SU-DHL-6 (cell line): ENCODE results near the gene ZFAND3.

Source experiments
- H2AFZ ChIP-seq: fragments of 200-600 bp; sonication (generic); 2 replicates; pipeline ENCODE4 v1.6.1; 2014; ENCODE audit warnings: low read depth, mild to moderate bottlenecking, moderate library complexity, mixed read lengths, antibody characterized with exemption, low read length; ENCODE audit not compliant: severe bottlenecking
- H3F3A ChIP-seq: fragments of 200-600 bp; shearing (Covaris generic); 2 replicates; pipeline ENCODE4 v1.6.0; 2016; ENCODE audit warnings: antibody characterized with exemption, mild to moderate bottlenecking; ENCODE audit not compliant: insufficient read depth
- H3K27ac ChIP-seq: fragments of 200-600 bp; sonication (generic); 2 replicates; pipeline ENCODE4 v1.5.1; 2016; ENCODE audit warnings: low read depth, mild to moderate bottlenecking, low read length, moderate library complexity, mixed read lengths
- H3K27me3 ChIP-seq: fragments of 200-600 bp; sonication (generic), shearing (Covaris generic); 2 replicates; pipeline ENCODE4 v1.6.0; 2014; ENCODE audit warnings: mild to moderate bottlenecking, low read length
- H3K36me3 ChIP-seq: fragments of 200-600 bp; sonication (generic); 2 replicates; pipeline ENCODE4 v1.6.1; 2014; ENCODE audit warnings: mild to moderate bottlenecking, low read length, mixed read lengths
- H3K4me2 ChIP-seq: fragments of 300-600, 200-600 bp; shearing (Covaris generic), sonication (generic); 2 replicates; pipeline ENCODE4 v1.6.0; 2014; ENCODE audit warnings: low read length, low read depth, mild to moderate bottlenecking; ENCODE audit not compliant: poor library complexity, severe bottlenecking
- H3K4me3 ChIP-seq: fragments of 200-600 bp; sonication (generic); 2 replicates; pipeline ENCODE4 v1.5.1; 2014; ENCODE audit warnings: antibody characterized with exemption, low read length, mild to moderate bottlenecking, mixed read lengths; ENCODE audit not compliant: insufficient read depth, poor library complexity, severe bottlenecking
- H3K79me2 ChIP-seq: fragments of 200-600 bp; sonication (generic); 2 replicates; pipeline ENCODE4 v1.6.1; 2014; ENCODE audit warnings: mild to moderate bottlenecking, low read length, moderate library complexity; ENCODE audit not compliant: insufficient read depth
- H3K9ac ChIP-seq: fragments of 200-600 bp; sonication (generic); 2 replicates; pipeline ENCODE4 v1.7.0; 2014; ENCODE audit warnings: mild to moderate bottlenecking, low read length
- H3K9me2 ChIP-seq: fragments of 200-600 bp; sonication (generic); replicated peaks from 2 replicates; pipeline ENCODE4 v1.6.1; 2014; ENCODE audit warnings: low read length; ENCODE audit not compliant: insufficient read depth
- H3K9me3 ChIP-seq: fragments of 200-600 bp; sonication (generic); 2 replicates; pipeline ENCODE4 v1.6.1; 2014; ENCODE audit warnings: low read length, mixed read lengths; ENCODE audit not compliant: insufficient read depth
- H4K20me1 ChIP-seq: fragments of 200-600 bp; sonication (generic); 2 replicates; pipeline ENCODE4 v1.6.1; 2014; ENCODE audit warnings: low read depth, mild to moderate bottlenecking, antibody characterized with exemption, low read length, moderate library complexity, mixed read lengths
- CTCF ChIP-seq: fragments of 200-600 bp; sonication (generic); IDR thresholded peaks from one replicate; pipeline ENCODE4 v1.5.1; 2017; ENCODE audit warnings: antibody characterized with exemption, mild to moderate bottlenecking, low read length, moderate library complexity; ENCODE audit not compliant: insufficient read depth, poor library complexity, severe bottlenecking
- EZH2phosphoT487 ChIP-seq: fragments of 200-600 bp; sonication (generic), shearing (Covaris generic); conservative IDR thresholded peaks from 2 replicates; pipeline ENCODE4 v1.6.1; 2018; ENCODE audit warnings: mild to moderate bottlenecking, antibody characterized with exemption, low read length, moderate library complexity, mixed read lengths

ZFAND3 gene

GRCh38 chr6:38015341-38015740 is 195.8 kb downstream of the ZFAND3 start:
- 0 out of 2 replicates have a peak, but pooled peaks cover 4% of the 10 kb centered on the region for H3K79me2 ChIP-seq

GRCh38 chr6:38016824-38017223 is 197.3 kb downstream of the ZFAND3 start:
- H3K9me3 ChIP-seq = no peaks in the 10 kb centered on the region
- H3K4me2 ChIP-seq = no peak overlapping the region
- H4K20me1 ChIP-seq = peaks cover 45% of the 10 kb centered on the region
- no peaks in the 10 kb centered on the region for H3K36me3 ChIP-seq
- TF ChIP-seq EZH2phosphoT487 = no peak
- TF ChIP-seq CTCF = no peak
- H3K79me2 ChIP-seq = 0 out of 2 replicates have a peak, but pooled peaks cover 4% of the 10 kb centered on the region
- no peaks in the 10 kb centered on the region for H3K27me3 ChIP-seq
- H2AFZ ChIP-seq = no peak overlapping the region
- H3K9me2 ChIP-seq = no peaks in the 10 kb centered on the region
- H3F3A ChIP-seq = no peaks in the 10 kb centered on the region
- H3K4me3 ChIP-seq = no peak overlapping the region
- H3K9ac ChIP-seq = no peak overlapping the region
- no peak overlapping the region for H3K27ac ChIP-seq

More at GRCh38 chr6:38015341-38015740, 195.8 kb downstream of the ZFAND3 start:
- Histone ChIP-seq H3K9me3 (no peaks in the 10 kb centered on the region), H4K20me1 (peaks cover 43% of the 10 kb centered on the region), H3K4me3 (no peak overlapping the region), H3K9me2 (no peaks in the 10 kb centered on the region), H3K4me2 (no peak overlapping the region), H3K9ac (no peak overlapping the region), H2AFZ (no peak overlapping the region), H3K36me3 (no peaks in the 10 kb centered on the region), H3K27me3 (no peaks in the 10 kb centered on the region), H3F3A (no peaks in the 10 kb centered on the region), H3K27ac (no peak overlapping the region)
- TF ChIP-seq EZH2phosphoT487 (no peak), CTCF (no peak)

- no peaks in the 10 kb centered on the region for H3K36me3 ChIP-seq
- H3K9me2 ChIP-seq = no peaks in the 10 kb centered on the region
- H3K4me3 ChIP-seq = no peak overlapping the region
- no peak for TF ChIP-seq CTCF
- TF ChIP-seq EZH2phosphoT487 = no peak
- peaks cover 2% of the 10 kb centered on the region; the same call in 1 of the 2 replicates for H3K9me3 ChIP-seq
- H3F3A ChIP-seq = no peaks in the 10 kb centered on the region
- H3K4me2 ChIP-seq = no peak overlapping the region
- peaks cover 32% of the 10 kb centered on the region for H4K20me1 ChIP-seq
- peaks cover 4% of the 10 kb centered on the region; the same call in 1 of the 2 replicates for H3K79me2 ChIP-seq
- no peak overlapping the region for H3K27ac ChIP-seq
- no peaks in the 10 kb centered on the region for H3K27me3 ChIP-seq
- no peak overlapping the region for H3K9ac ChIP-seq
- no peak overlapping the region for H2AFZ ChIP-seq
Observed at GRCh38 chr6:38018755-38019165, 199.2 kb downstream of the ZFAND3 start.
